GM12873 (cell line): Measurements from ENCODE around the gene ATP6V0C.

Source experiments
- CTCF ChIP-seq: IDR thresholded peaks from 2 replicates; pipeline ENCODE4 v1.5.1; 2012; ENCODE audit warnings: low read depth, mild to moderate bottlenecking, moderate library complexity, low read length, control low read depth; ENCODE audit not compliant: insufficient read depth; ENCODE audit errors: missing control alignments

The ATP6V0C gene

GRCh38 chr16:2476345-2476720 lies 37.4 kb upstream of the ATP6V0C start:
- TF ChIP-seq CTCF, result no peak

GRCh38 chr16:2476741-2477140 lies 37.0 kb upstream of the ATP6V0C start:
- no peak for TF ChIP-seq CTCF

- TF ChIP-seq CTCF, result no peak
These were observed 36.4 kb upstream of the ATP6V0C start for GRCh38 chr16:2477327-2477726.

- no peak for TF ChIP-seq CTCF
These were observed 35.5 kb upstream of the ATP6V0C start for GRCh38 chr16:2478279-2478678.

GRCh38 chr16:2480948-2481347 lies 32.8 kb upstream of the ATP6V0C start:
- TF ChIP-seq CTCF, result no peak

- TF ChIP-seq CTCF, result no peak
These were observed 32.1 kb upstream of the ATP6V0C start for GRCh38 chr16:2481676-2482075.

GRCh38 chr16:2482249-2482648 lies 31.5 kb upstream of the ATP6V0C start:
- no peak for TF ChIP-seq CTCF
